GM12878 (cell line): ENCODE data around the gene SOX18. TPM values are rescaled to one million over a fixed set of nuclear protein-coding genes. Genes with fewer than 3 reads are reported as not detected.

Source experiments
- ATAC-seq: fragments of 200-7000 bp; cut with Tn5 transposase; 3 replicates; pipeline ENCODE4 v1.9.1; 2020; ENCODE audit warnings: mild to moderate bottlenecking, moderate library complexity
- BruUV-seq: library from RNA; stranded (reverse); fragments of 400-500 nt; replicated peaks from 2 replicates; lab custom pipeline; 2021; lab: Mats Ljungman, UMichigan
- CTCF ChIA-PET: fragments of 300-600 bp; sonication (Branson Sonifier 250); formaldehyde crosslinking; extraction: SDS; loops from one replicate; lab custom pipeline; 2021; ENCODE audit warnings: inconsistent platforms; lab: Yijun Ruan, JAX
- POLR2A ChIA-PET: fragments of 350-600 bp; formaldehyde crosslinking; extraction: SDS; loops from one replicate; lab custom pipeline; 2021; ENCODE audit warnings: inconsistent platforms; lab: Charles Lee
- RAD21 ChIA-PET: fragments of 300-600 bp; sonication (Branson Sonifier 250); formaldehyde crosslinking; loops from one replicate; lab custom pipeline; 2023; ENCODE audit warnings: antibody characterized with exemption; ENCODE audit not compliant: unreplicated experiment; lab: Charles Lee
- SMC1A ChIA-PET: fragments of 300-600 bp; sonication (Branson Sonifier 250); formaldehyde crosslinking; loops from one replicate; lab custom pipeline; 2023; ENCODE audit not compliant: unreplicated experiment, uncharacterized antibody; lab: Charles Lee
- DNase-seq: peaks from one replicate; pipeline ENCODE4 v3.0.0-alpha.2; 2011; ENCODE audit warnings: low read depth, low spot score
- FAIRE-seq: peaks from 3 replicates; lab custom pipeline; 2011; peaks lifted over from hg19 to GRCh38; lab: Jason Lieb, UNC
- H2AFZ ChIP-seq: 2 replicates; pipeline ENCODE4 v1.6.0; 2011; ENCODE audit warnings: low read depth, low read length, control low read depth; ENCODE audit not compliant: control insufficient read depth
- H3K27ac ChIP-seq: 2 replicates; pipeline ENCODE4 v1.5.1; 2011; ENCODE audit warnings: control low read depth; ENCODE audit not compliant: control insufficient read depth, insufficient read depth
- H3K27me3 ChIP-seq, 2 experiments: replicated peaks in 1 of 2; 2 replicates each; pipeline versions ENCODE4 v1.6.0 to v1.6.1; 2011; ENCODE audit warnings: low read length in 1 of 2; ENCODE audit not compliant: control insufficient read depth in 2 of 2, insufficient read depth in 2 of 2
- H3K36me3 ChIP-seq, 2 experiments: 2 replicates each; pipeline ENCODE4 v1.5.1; 2011; ENCODE audit warnings: low read length in 1 of 2; ENCODE audit not compliant: control insufficient read depth in 2 of 2, insufficient read depth in 2 of 2
- H3K4me1 ChIP-seq: 2 replicates; pipeline ENCODE4 v1.6.1; 2011; ENCODE audit warnings: mild to moderate bottlenecking, low read length, moderate library complexity, mixed read lengths; ENCODE audit not compliant: control insufficient read depth, insufficient read depth
- H3K4me2 ChIP-seq: 2 replicates; pipeline ENCODE4 v1.6.0; 2011; ENCODE audit warnings: control low read depth; ENCODE audit not compliant: control insufficient read depth, insufficient read depth
- H3K4me3 ChIP-seq: fragments of 200-600 bp; sonication (generic); 2 replicates; pipeline ENCODE4 v1.5.1; 2016
- H3K79me2 ChIP-seq: 2 replicates; pipeline ENCODE4 v1.6.0; 2011; ENCODE audit warnings: low read length; ENCODE audit not compliant: control insufficient read depth, insufficient read depth
- H3K9ac ChIP-seq: 2 replicates; pipeline ENCODE4 v1.8.0; 2011; ENCODE audit warnings: low read length, control low read depth, mixed read lengths; ENCODE audit not compliant: control insufficient read depth, insufficient read depth
- H3K9me3 ChIP-seq: replicated peaks from 3 replicates; pipeline ENCODE4 v1.5.1; 2011; ENCODE audit warnings: mild to moderate bottlenecking, low read length; ENCODE audit not compliant: control insufficient read depth, insufficient read depth
- H4K20me1 ChIP-seq: 2 replicates; pipeline ENCODE4 v1.6.0; 2011; ENCODE audit not compliant: control insufficient read depth, insufficient read depth
- WGBS: methylation state at CpG from one replicate; pipeline ENCODE4 v1.1.6; 2016; ENCODE audit warnings: low lambda C conversion rate; ENCODE audit not compliant: insufficient replicate concordance, insufficient coverage; ENCODE audit errors: missing lambda C conversion rate; 5-methylcytosine and 5-hydroxymethylcytosine counted together
- in situ Hi-C: fragments of 300-500 bp; cut with MboI; formaldehyde crosslinking; loops from 9 replicates; pipeline ENCODE4 v1.14.3; 2018; ENCODE audit warnings: mixed read lengths
- intact Hi-C: fragments of 100-400 bp; cut with micrococcal nuclease; formaldehyde crosslinking; loops from one replicate; pipeline ENCODE4 v1.14.2; 2022; ENCODE audit not compliant: unreplicated experiment
- polyA plus RNA-seq, 11 experiments: library from polyadenylated mRNA; depleted of rRNA in 4 of 11; unstranded in 6 of 11; stranded (reverse) in 5 of 11; fragments of >200 nt; fragmentation: Nextera tagmentation in 4 of 11; fragmentation: Illumina TruSeq in 1 of 11; extraction: Ambion mirVana in 4 of 11; extraction: Trizol in 1 of 11; gene quantifications; 1 replicate in 1 of 11; 2 replicates in 10 of 11; pipeline versions ENCODE4 v1.2.1 to v1.2.3, GENCODE V29; 2011 to 2016; ENCODE audit warnings: inconsistent platforms in 2 of 11, missing spikeins in 2 of 11, low read depth in 1 of 11
- total RNA-seq, 4 experiments: library from RNA; depleted of rRNA in 3 of 4; stranded (reverse); fragments of >200 nt in 3 of 4; fragmentation: Illumina TruSeq in 1 of 4; extraction: Trizol in 1 of 4; gene quantifications; 2 replicates each; pipeline versions ENCODE4 v1.2.1 to v1.2.3, GENCODE V29; 2013 to 2021
- TF ChIP-seq, protein P1 (sequence below): fragments of 450-650 bp; conservative IDR thresholded peaks from 2 replicates; pipeline ENCODE4 v1.6.1; 2017; ENCODE audit warnings: mild to moderate bottlenecking, moderate library complexity
- TF ChIP-seq, protein P2 (sequence below): fragments of 450-650 bp; IDR thresholded peaks from 2 replicates; pipeline ENCODE4 v1.6.1; 2016; ENCODE audit warnings: mild to moderate bottlenecking

SOX18 gene
- total and polyA plus RNA-seq, 10 of the 15 experiments (the other 5 are each of a cell fraction or from before 2014, with no cell fraction given) = 0.05 to 5.6 (median 0.28) TPM; not detected in 3

DNA sequence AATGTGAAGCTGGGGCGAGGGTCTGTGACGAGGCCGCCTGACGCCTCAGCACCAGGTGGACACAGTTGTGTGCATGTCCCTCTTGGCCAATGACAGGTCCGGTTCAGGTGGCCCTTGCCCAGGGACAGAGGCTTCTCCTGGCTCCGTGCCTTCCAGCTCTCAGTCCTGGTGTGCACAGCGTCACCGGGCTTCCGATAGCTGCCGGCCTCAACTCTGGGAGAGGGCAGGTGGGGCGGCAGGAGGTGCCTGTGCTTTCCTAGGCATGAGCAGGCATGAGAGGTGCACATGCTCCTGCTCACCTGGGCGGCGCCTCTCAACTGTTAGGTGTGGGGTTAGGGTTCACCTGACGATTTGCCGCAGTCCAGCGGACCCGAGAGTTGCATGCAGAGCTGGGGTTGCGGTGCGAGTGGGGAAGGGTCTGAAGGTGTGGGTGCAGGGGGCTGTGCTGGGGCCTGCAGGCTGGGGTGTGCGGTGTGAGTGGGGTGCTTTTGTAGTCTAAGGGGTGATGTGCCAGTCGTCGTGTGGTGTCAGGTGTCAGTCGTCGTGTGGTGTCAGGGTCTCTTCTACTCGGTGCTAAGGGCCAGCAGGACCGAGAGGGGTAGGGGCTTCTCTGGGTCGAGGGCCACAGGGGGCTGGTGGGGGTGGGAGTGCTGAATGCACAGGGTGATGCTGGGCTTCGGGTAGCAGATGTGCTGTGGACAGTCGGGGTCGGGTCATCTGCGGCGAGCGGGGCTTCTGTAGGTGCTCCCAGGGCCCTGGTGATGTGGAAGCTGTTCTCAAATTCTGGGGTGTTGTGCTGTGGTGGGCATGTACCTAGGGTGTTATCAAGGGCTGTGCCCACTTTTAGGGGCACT lies 3.8 kb upstream of the SOX18 start:
- no peak overlapping the region for H3K4me3 ChIP-seq
- BruUV-seq = no TSS peak
- H3K36me3 ChIP-seq = no peaks in the 10 kb centered on the region
- ChIA-PET RAD21 (interaction anchor here (1.3 to 7.1 kb wide), 4 partner anchors 9 to 76 kb away, joined by 3 to 78 read pairs (median 6); no protein-coding TSS in a partner anchor), SMC1A (interaction anchor here (1.1 to 1.8 kb wide), 4 partner anchors 9 to 73 kb away, joined by 3 to 9 read pairs (median 4); partner anchors contain the start of genes PRPF6 and TCEA2), POLR2A (interaction anchor here (0.7 to 2.0 kb wide), 3 partner anchors 9 to 15 kb away, joined by 4 to 6 read pairs (median 5); no protein-coding TSS in a partner anchor), CTCF (interaction anchor here (1.0 to 9.2 kb wide), 5 partner anchors 12 to 267 kb away, joined by 3 to 108 read pairs (median 10); partner anchors contain the start of genes PRPF6 and SAMD10)
- ATAC-seq (no peak), FAIRE-seq (no peak), DNase-seq (no peak)
- peaks cover 4 to 8% of the 10 kb centered on the region in 2 experiments; a peak in 3 of 4 replicates for H3K27me3 ChIP-seq
- intact Hi-C loops (loop anchor here (10.0 kb wide), 1 partner anchor 188 kb away; the partner anchor contains the start of genes ABHD16B and TPD52L2), in situ Hi-C loops (no loop called here)
- no peak overlapping the region for H3K4me2 ChIP-seq
- no peaks in the 10 kb centered on the region for H3K9me3 ChIP-seq
- no peak overlapping the region for H3K9ac ChIP-seq
- H3K4me1 ChIP-seq = peaks cover 43% of the 10 kb centered on the region
- H2AFZ ChIP-seq = no peak overlapping the region
- no peaks in the 10 kb centered on the region for H4K20me1 ChIP-seq
- 72% methylated on average over 26 of the region's 33 CpGs for WGBS
- TF ChIP-seq, protein P1, sequence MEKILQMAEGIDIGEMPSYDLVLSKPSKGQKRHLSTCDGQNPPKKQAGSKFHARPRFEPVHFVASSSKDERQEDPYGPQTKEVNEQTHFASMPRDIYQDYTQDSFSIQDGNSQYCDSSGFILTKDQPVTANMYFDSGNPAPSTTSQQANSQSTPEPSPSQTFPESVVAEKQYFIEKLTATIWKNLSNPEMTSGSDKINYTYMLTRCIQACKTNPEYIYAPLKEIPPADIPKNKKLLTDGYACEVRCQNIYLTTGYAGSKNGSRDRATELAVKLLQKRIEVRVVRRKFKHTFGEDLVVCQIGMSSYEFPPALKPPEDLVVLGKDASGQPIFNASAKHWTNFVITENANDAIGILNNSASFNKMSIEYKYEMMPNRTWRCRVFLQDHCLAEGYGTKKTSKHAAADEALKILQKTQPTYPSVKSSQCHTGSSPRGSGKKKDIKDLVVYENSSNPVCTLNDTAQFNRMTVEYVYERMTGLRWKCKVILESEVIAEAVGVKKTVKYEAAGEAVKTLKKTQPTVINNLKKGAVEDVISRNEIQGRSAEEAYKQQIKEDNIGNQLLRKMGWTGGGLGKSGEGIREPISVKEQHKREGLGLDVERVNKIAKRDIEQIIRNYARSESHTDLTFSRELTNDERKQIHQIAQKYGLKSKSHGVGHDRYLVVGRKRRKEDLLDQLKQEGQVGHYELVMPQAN = no peak
- TF ChIP-seq, protein P2, sequence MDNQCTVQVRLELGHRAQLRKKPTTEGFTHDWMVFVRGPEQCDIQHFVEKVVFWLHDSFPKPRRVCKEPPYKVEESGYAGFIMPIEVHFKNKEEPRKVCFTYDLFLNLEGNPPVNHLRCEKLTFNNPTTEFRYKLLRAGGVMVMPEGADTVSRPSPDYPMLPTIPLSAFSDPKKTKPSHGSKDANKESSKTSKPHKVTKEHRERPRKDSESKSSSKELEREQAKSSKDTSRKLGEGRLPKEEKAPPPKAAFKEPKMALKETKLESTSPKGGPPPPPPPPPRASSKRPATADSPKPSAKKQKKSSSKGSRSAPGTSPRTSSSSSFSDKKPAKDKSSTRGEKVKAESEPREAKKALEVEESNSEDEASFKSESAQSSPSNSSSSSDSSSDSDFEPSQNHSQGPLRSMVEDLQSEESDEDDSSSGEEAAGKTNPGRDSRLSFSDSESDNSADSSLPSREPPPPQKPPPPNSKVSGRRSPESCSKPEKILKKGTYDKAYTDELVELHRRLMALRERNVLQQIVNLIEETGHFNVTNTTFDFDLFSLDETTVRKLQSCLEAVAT = peak; percentile 72
- no peak overlapping the region for H3K27ac ChIP-seq
- H3K79me2 ChIP-seq = no peaks in the 10 kb centered on the region; the same call in none of the 2 replicates
